Loucy (cell line): Measurements from ENCODE around the gene ZC3H12C.

Experiments used
- H2AFZ ChIP-seq: fragments of 200-600 bp; sonication (generic); 2 replicates; pipeline ENCODE4 v1.6.0; 2016; ENCODE audit warnings: antibody characterized with exemption, mild to moderate bottlenecking, low read length, moderate library complexity
- H3F3A ChIP-seq: fragments of 200-600 bp; 2 replicates; pipeline ENCODE4 v1.6.0; 2016; ENCODE audit warnings: antibody characterized with exemption, low read depth, mild to moderate bottlenecking
- H3K27me3 ChIP-seq: fragments of 200-600 bp; sonication (generic); 2 replicates; pipeline ENCODE4 v1.6.1; 2014; ENCODE audit warnings: low read length, mild to moderate bottlenecking; ENCODE audit not compliant: insufficient read depth, poor library complexity, severe bottlenecking
- H3K36me3 ChIP-seq: fragments of 200-600 bp; sonication (generic); 2 replicates; pipeline ENCODE4 v1.6.1; 2016; ENCODE audit warnings: low read length; ENCODE audit not compliant: insufficient read depth
- H3K4me1 ChIP-seq: fragments of 200-600 bp; sonication (generic); 2 replicates; pipeline ENCODE4 v1.5.1; 2014; ENCODE audit warnings: low read length, mild to moderate bottlenecking; ENCODE audit not compliant: insufficient read depth, poor library complexity, severe bottlenecking
- H3K4me2 ChIP-seq: fragments of 200-600 bp; sonication (generic); 2 replicates; pipeline ENCODE4 v1.6.0; 2014; ENCODE audit warnings: antibody characterized with exemption, low read length, low read depth, mild to moderate bottlenecking; ENCODE audit not compliant: poor library complexity, severe bottlenecking
- H3K4me3 ChIP-seq: fragments of 200-600 bp; sonication (generic); 2 replicates; pipeline ENCODE4 v1.5.1; 2014; ENCODE audit warnings: low read length, mild to moderate bottlenecking, mixed read lengths; ENCODE audit not compliant: poor library complexity, severe bottlenecking
- H3K79me2 ChIP-seq: fragments of 200-600 bp; sonication (generic); 2 replicates; pipeline ENCODE4 v1.6.1; 2014; ENCODE audit warnings: low read length; ENCODE audit not compliant: insufficient read depth
- H3K9ac ChIP-seq: fragments of 200-600 bp; sonication (generic); 2 replicates; pipeline ENCODE4 v1.6.0; 2014; ENCODE audit warnings: mild to moderate bottlenecking, low read depth, low read length, moderate library complexity; ENCODE audit not compliant: poor library complexity, severe bottlenecking
- H3K9me2 ChIP-seq: fragments of 200-600 bp; sonication (generic); replicated peaks from 2 replicates; pipeline ENCODE4 v1.6.1; 2016; ENCODE audit warnings: low read depth, low read length, mixed read lengths
- H3K9me3 ChIP-seq: fragments of 200-600 bp; sonication (generic); 2 replicates; pipeline ENCODE4 v1.6.1; 2014; ENCODE audit warnings: mild to moderate bottlenecking, antibody characterized with exemption, low read length, low read depth; ENCODE audit not compliant: insufficient read depth
- H4K20me1 ChIP-seq: fragments of 200-600 bp; sonication (generic); 2 replicates; pipeline ENCODE4 v1.6.0; 2014; ENCODE audit warnings: antibody characterized with exemption, low read length, mild to moderate bottlenecking; ENCODE audit not compliant: insufficient read depth, poor library complexity, severe bottlenecking
- EZH2phosphoT487 ChIP-seq: fragments of 200-600 bp; IDR thresholded peaks from 2 replicates; pipeline ENCODE4 v1.6.1; 2018; ENCODE audit warnings: antibody characterized with exemption, mild to moderate bottlenecking, moderate library complexity, borderline replicate concordance
- TF ChIP-seq, protein P1 (sequence below): fragments of 200-600 bp; sonication (generic); conservative IDR thresholded peaks from 2 replicates; pipeline ENCODE4 v1.5.1; 2014; ENCODE audit warnings: mild to moderate bottlenecking, antibody characterized with exemption, low read length

ZC3H12C gene

GRCh38 chr11:110121204-110121603 is 28.0 kb downstream of the ZC3H12C start:
- no peaks in the 10 kb centered on the region for H4K20me1 ChIP-seq
- H2AFZ ChIP-seq, result no peak overlapping the region

DNA sequence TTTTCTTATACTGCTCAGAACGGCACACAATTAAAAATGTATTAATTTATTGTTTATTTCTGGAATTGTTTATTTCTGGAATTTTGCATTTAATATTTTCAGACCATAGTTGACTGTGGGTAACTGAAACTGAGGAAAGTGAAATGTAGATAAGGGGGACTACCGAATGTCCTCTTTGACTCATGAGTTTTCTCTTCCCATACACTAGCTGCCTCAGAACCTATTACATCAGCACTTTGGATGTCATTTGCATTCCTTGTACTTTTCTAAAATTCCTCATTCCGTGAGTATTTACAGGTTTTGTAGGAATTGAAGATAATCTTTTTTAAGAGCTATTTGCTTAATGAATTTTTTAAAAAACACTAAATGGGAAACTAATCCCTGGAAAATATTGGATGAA is 29.8 kb downstream of the ZC3H12C start:
- H3K79me2 ChIP-seq, result no peaks in the 10 kb centered on the region

More at GRCh38 chr11:110121204-110121603, 28.0 kb downstream of the ZC3H12C start:
- no peak for TF ChIP-seq EZH2phosphoT487
- TF ChIP-seq, protein P1, sequence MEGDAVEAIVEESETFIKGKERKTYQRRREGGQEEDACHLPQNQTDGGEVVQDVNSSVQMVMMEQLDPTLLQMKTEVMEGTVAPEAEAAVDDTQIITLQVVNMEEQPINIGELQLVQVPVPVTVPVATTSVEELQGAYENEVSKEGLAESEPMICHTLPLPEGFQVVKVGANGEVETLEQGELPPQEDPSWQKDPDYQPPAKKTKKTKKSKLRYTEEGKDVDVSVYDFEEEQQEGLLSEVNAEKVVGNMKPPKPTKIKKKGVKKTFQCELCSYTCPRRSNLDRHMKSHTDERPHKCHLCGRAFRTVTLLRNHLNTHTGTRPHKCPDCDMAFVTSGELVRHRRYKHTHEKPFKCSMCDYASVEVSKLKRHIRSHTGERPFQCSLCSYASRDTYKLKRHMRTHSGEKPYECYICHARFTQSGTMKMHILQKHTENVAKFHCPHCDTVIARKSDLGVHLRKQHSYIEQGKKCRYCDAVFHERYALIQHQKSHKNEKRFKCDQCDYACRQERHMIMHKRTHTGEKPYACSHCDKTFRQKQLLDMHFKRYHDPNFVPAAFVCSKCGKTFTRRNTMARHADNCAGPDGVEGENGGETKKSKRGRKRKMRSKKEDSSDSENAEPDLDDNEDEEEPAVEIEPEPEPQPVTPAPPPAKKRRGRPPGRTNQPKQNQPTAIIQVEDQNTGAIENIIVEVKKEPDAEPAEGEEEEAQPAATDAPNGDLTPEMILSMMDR, result no peak
- no peaks in the 10 kb centered on the region for H3K36me3 ChIP-seq
- H3K4me1 ChIP-seq, result no peaks in the 10 kb centered on the region
- H3K27me3 ChIP-seq, result no peaks in the 10 kb centered on the region
- H3K79me2 ChIP-seq, result no peaks in the 10 kb centered on the region
- no peaks in the 10 kb centered on the region for H3F3A ChIP-seq
- no peaks in the 10 kb centered on the region for H3K9me2 ChIP-seq
- no peak overlapping the region for H3K4me3 ChIP-seq
- H3K9ac ChIP-seq, result no peak overlapping the region
- no peaks in the 10 kb centered on the region for H3K9me3 ChIP-seq
- no peak overlapping the region for H3K4me2 ChIP-seq

DNA sequence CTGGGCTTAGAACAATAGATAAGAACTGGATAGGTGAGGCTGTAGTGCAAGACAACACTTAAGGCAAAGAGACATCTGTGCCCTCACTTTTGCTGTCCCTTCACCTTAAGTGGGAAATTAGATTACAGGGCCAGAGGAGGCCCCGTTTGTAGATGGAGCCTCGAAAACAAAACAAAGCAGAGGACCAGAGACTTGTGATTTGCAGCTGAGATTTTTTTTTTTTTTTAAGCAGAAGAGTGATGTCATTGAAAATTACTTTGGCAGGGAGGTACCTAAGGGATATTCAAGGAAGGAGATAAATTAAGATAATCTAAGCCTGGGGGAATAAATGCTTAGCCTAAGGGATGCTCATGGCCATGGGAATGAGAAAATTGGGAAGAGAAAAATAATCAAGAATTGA is 31.4 kb downstream of the ZC3H12C start:
- no peak overlapping the region for H3K4me3 ChIP-seq
- no peaks in the 10 kb centered on the region for H3K36me3 ChIP-seq
- no peaks in the 10 kb centered on the region for H3K9me2 ChIP-seq
- no peaks in the 10 kb centered on the region for H3K79me2 ChIP-seq
- H3K9ac ChIP-seq, result no peak overlapping the region
- peaks cover 7% of the 10 kb centered on the region for H3K4me1 ChIP-seq
- H3K4me2 ChIP-seq, result no peak overlapping the region
- H3F3A ChIP-seq, result no peaks in the 10 kb centered on the region
- TF ChIP-seq, protein P1, result no peak
- TF ChIP-seq EZH2phosphoT487, result no peak
- H3K27me3 ChIP-seq, result no peaks in the 10 kb centered on the region
- H4K20me1 ChIP-seq, result no peaks in the 10 kb centered on the region
- H2AFZ ChIP-seq, result no peak overlapping the region
- H3K9me3 ChIP-seq, result no peaks in the 10 kb centered on the region

More for the DNA sequence above, 29.8 kb downstream of the ZC3H12C start:
- peaks cover 2% of the 10 kb centered on the region for H3K4me1 ChIP-seq
- TF ChIP-seq, protein P1, result no peak
- no peak for TF ChIP-seq EZH2phosphoT487
- H3K36me3 ChIP-seq, result no peaks in the 10 kb centered on the region
- H3K9me3 ChIP-seq, result no peaks in the 10 kb centered on the region
- H3K4me2 ChIP-seq, result no peak overlapping the region
- H3K27me3 ChIP-seq, result no peaks in the 10 kb centered on the region
- no peak overlapping the region for H2AFZ ChIP-seq
- H3F3A ChIP-seq, result no peaks in the 10 kb centered on the region
- H3K4me3 ChIP-seq, result no peak overlapping the region
- no peaks in the 10 kb centered on the region for H4K20me1 ChIP-seq
- H3K9ac ChIP-seq, result no peak overlapping the region
- H3K9me2 ChIP-seq, result no peaks in the 10 kb centered on the region
